ENCODE data around the gene TPCN1. TPM values are rescaled to one million over a fixed set of nuclear protein-coding genes. Genes with fewer than 3 reads are reported as not detected.

Gene TPCN1
- total and polyA plus RNA-seq, 2 of the 13 experiments (the other 11 are each of a cell fraction or from before 2014, with no cell fraction given), result 8.0 to 26.8 TPM

DNA sequence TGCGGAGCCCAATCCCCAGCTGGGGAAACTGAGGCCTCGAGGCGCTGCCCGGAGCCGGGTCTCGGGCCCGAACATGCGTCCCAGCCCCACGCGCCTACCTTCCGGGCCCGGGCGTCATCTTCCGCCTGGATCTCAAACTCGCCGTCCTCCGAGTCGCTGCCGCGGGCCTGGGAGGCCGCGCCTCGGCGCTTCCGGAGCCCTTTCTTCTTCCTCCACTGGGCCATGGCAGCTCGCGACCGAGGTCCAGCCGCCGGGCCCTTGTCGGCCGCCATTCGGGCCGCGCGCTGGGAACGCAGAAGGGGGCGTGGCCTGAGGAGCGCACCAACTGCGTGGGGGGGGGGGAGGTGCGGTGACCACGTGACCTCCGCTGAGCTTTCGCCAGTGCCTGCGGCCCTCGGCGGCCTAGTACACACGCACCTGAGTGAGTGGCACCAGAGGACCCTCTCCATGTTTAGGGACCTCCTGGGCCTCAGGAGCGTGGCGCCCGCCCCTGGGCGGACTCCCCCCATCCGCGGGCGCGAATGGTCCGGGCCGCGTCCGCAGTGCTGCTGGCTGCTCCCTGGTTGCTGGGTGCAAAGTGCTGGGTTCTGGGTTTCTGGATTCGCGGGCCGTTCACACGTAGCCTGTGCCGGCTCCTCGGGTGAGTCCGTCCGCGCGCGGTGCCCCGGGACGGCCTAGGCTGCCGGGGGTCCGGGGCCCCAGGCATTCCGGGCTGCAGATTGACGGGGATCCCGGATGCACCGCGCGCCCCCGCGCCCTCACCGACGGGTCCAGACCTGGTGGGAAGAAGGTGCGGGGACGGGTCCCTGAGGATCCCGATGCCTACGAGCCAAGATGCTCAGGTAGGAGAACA lies 35.9 kb upstream of the TPCN1 start, which contains the start of the genes DDX54 and RITA1 (continued):
- 0 out of 2 replicates have a peak, but pooled peaks have one; percentile 51 for TF ChIP-seq SNAI1 (CRISPR knock-in tag; IDR thresholded peaks at IDR 0.05; ENCODE audit: borderline replicate concordance)
- TF ChIP-seq HDAC2 (CRISPR knock-in tag; IDR thresholded peaks at IDR 0.05), result no peak
- TF ChIP-seq TOE1 (CRISPR knock-in tag; IDR thresholded peaks at IDR 0.05), result no peak; the same call in 1 of the 2 replicates
- no peak for TF ChIP-seq ZFP36L2 (CRISPR knock-in tag; IDR thresholded peaks at IDR 0.05)
- peak; percentile 73; the same call in 1 of the 2 replicates for TF ChIP-seq KDM2A (CRISPR knock-in tag; IDR thresholded peaks at IDR 0.05; ENCODE audit: borderline replicate concordance, low read depth)
- no peak for TF ChIP-seq PLRG1 (conservative IDR thresholded peaks at IDR 0.05)
- peak; percentile 28; the same call in 1 of the 2 replicates for TF ChIP-seq ZFAT (CRISPR knock-in tag; conservative IDR thresholded peaks at IDR 0.05)
- TF ChIP-seq, protein P1, sequence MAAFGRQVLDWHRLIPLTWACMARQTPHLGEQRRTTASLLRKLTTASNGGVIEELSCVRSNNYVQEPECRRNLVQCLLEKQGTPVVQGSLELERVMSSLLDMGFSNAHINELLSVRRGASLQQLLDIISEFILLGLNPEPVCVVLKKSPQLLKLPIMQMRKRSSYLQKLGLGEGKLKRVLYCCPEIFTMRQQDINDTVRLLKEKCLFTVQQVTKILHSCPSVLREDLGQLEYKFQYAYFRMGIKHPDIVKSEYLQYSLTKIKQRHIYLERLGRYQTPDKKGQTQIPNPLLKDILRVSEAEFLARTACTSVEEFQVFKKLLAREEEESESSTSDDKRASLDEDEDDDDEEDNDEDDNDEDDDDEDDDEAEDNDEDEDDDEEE (CRISPR knock-in tag; IDR thresholded peaks at IDR 0.05), result peak; percentile 21; the same call in 1 of the 2 replicates
- TF ChIP-seq EHMT2 (IDR thresholded peaks at IDR 0.05; ENCODE audit: borderline replicate concordance, low read depth, low read length), result no peak
- TF ChIP-seq RAD21 (CRISPR knock-in tag; IDR thresholded peaks at IDR 0.05), result no peak
- TF ChIP-seq ZNF230 (CRISPR knock-in tag; IDR thresholded peaks at IDR 0.05), result 0 out of 2 replicates have a peak, but pooled peaks have one; percentile 57
- peak; percentile 82; the same call in 1 of the 2 replicates for TF ChIP-seq HIVEP1 (CRISPR knock-in tag; IDR thresholded peaks at IDR 0.05)
- no peak for TF ChIP-seq ZNF33A (CRISPR knock-in tag; IDR thresholded peaks at IDR 0.05; ENCODE audit: borderline replicate concordance)
- TF ChIP-seq, protein P2, sequence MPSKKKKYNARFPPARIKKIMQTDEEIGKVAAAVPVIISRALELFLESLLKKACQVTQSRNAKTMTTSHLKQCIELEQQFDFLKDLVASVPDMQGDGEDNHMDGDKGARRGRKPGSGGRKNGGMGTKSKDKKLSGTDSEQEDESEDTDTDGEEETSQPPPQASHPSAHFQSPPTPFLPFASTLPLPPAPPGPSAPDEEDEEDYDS (CRISPR knock-in tag; IDR thresholded peaks at IDR 0.05), result peak; percentile 70; the same call in 1 of the 2 replicates
- TF ChIP-seq ISL2 (CRISPR knock-in tag; IDR thresholded peaks at IDR 0.05), result peak; percentile 60
- TF ChIP-seq, protein P3, sequence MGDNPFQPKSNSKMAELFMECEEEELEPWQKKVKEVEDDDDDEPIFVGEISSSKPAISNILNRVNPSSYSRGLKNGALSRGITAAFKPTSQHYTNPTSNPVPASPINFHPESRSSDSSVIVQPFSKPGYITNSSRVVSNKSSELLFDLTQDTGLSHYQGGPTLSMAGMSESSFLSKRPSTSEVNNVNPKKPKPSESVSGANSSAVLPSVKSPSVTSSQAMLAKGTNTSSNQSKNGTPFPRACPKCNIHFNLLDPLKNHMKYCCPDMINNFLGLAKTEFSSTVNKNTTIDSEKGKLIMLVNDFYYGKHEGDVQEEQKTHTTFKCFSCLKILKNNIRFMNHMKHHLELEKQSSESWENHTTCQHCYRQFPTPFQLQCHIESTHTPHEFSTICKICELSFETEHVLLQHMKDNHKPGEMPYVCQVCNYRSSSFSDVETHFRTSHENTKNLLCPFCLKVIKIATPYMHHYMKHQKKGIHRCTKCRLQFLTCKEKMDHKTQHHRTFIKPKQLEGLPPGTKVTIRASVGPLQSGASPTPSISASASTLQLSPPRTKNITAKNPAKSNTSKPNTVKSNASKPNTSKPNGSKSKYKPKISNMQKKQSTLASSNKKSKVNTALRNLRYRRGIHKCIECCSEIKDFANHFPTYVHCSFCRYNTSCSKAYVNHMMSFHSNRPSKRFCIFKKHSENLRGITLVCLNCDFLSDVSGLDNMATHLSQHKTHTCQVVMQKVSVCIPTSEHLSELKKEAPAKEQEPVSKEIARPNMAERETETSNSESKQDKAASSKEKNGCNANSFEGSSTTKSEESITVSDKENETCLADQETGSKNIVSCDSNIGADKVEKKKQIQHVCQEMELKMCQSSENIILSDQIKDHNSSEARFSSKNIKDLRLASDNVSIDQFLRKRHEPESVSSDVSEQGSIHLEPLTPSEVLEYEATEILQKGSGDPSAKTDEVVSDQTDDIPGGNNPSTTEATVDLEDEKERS (CRISPR knock-in tag; IDR thresholded peaks at IDR 0.05), result peak; percentile 94
- TF ChIP-seq, protein P4, sequence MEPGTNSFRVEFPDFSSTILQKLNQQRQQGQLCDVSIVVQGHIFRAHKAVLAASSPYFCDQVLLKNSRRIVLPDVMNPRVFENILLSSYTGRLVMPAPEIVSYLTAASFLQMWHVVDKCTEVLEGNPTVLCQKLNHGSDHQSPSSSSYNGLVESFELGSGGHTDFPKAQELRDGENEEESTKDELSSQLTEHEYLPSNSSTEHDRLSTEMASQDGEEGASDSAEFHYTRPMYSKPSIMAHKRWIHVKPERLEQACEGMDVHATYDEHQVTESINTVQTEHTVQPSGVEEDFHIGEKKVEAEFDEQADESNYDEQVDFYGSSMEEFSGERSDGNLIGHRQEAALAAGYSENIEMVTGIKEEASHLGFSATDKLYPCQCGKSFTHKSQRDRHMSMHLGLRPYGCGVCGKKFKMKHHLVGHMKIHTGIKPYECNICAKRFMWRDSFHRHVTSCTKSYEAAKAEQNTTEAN (CRISPR knock-in tag; conservative IDR thresholded peaks at IDR 0.05), result peak; percentile 28; the same call in 1 of the 2 replicates
- peak; percentile 66 for TF ChIP-seq REL (CRISPR knock-in tag; conservative IDR thresholded peaks at IDR 0.05)
- TF ChIP-seq ZNF552 (CRISPR knock-in tag; IDR thresholded peaks at IDR 0.05; ENCODE audit: borderline replicate concordance), result peak; percentile 82
- no peak for TF ChIP-seq SIN3B (IDR thresholded peaks at IDR 0.05; ENCODE audit: low read length)
- TF ChIP-seq DMAP1 (CRISPR knock-in tag; IDR thresholded peaks at IDR 0.05), result peak; percentile 93
- no peak; the same call in 1 of the 2 replicates for TF ChIP-seq KAT7 (CRISPR knock-in tag; IDR thresholded peaks at IDR 0.05; ENCODE audit: borderline replicate concordance)
- TF ChIP-seq CCAR2 (optimal IDR thresholded peaks at IDR 0.05; ENCODE audit: low read depth, low read length), result no peak
